ENCODE measurements around the gene ARL10.

ARL10 gene

GRCh38 chr5:176353533-176353932 is 11.8 kb upstream of the ARL10 start:
- no peak overlapping the region for H3K27ac ChIP-seq
- H3K4me3 ChIP-seq = no peak overlapping the region
- no peak for DNase-seq (ENCODE audit: low spot score)
- TF ChIP-seq CTCF (IDR thresholded peaks at IDR 0.05) = no peak

GRCh38 chr5:176355400-176356178 is 9.7 kb upstream of the ARL10 start:
- Histone ChIP-seq H3K4me3 (no peak overlapping the region), H3K27ac (no peak overlapping the region)
- no peak for TF ChIP-seq CTCF (IDR thresholded peaks at IDR 0.05)
- DNase-seq (ENCODE audit: low spot score) = no peak

GRCh38 chr5:176356179-176356566 is 9.1 kb upstream of the ARL10 start:
- Histone ChIP-seq H3K4me3 (no peak overlapping the region), H3K27ac (no peak overlapping the region)
- TF ChIP-seq CTCF (IDR thresholded peaks at IDR 0.05) = no peak
- no peak for DNase-seq (ENCODE audit: low spot score)

- no peak for TF ChIP-seq CTCF (IDR thresholded peaks at IDR 0.05)
- peak overlapping the region; percentile 24 for H3K4me3 ChIP-seq
- no peak overlapping the region for H3K27ac ChIP-seq
- DNase-seq (ENCODE audit: low spot score) = no peak
These were observed 5.6 kb upstream of the ARL10 start for GRCh38 chr5:176359658-176360057.

GRCh38 chr5:176360894-176361436 is 4.3 kb upstream of the ARL10 start:
- DNase-seq (ENCODE audit: low spot score) = peak; percentile 76
- H3K27ac ChIP-seq = peak overlapping the region; percentile 70 to 74
- TF ChIP-seq CTCF (IDR thresholded peaks at IDR 0.05) = no peak
- H3K4me3 ChIP-seq = peak overlapping the region; percentile 83

GRCh38 chr5:176361437-176362232 is 3.7 kb upstream of the ARL10 start, which contains the start of gene KIAA1191:
KIAA1191 (minus strand) TSS chr5:176361764; CDS start chr5:176359508, 2,256 bp downstream.
- peak; percentile 95 for DNase-seq (ENCODE audit: low spot score)

More at GRCh38 chr5:176361437-176362232, 3.7 kb upstream of the ARL10 start, which contains the start of gene KIAA1191:
- Histone ChIP-seq H3K27ac (peak within 1 kb of the TSS; percentile 70 to 74), H3K4me3 (peak within 1 kb of the TSS; percentile 83)
- TF ChIP-seq CTCF (IDR thresholded peaks at IDR 0.05) = no peak
